Right ventricle myocardium inferior (tissue), 1 donor: ENCODE data around the gene LGALS9C. TPM values are rescaled to one million over a fixed set of nuclear protein-coding genes. Genes with fewer than 3 reads are reported as not detected.
"Not testable (repeated sequence)": the region's sequence is repeated elsewhere in the genome, so short reads cannot be mapped to it uniquely, and the experiment has no call there.

Experiments
- ATAC-seq: fragments of 200-7000 bp; cut with Tn5 transposase; one replicate; pipeline ENCODE4 v1.9.1; 2020; ENCODE audit warnings: mild to moderate bottlenecking, moderate library complexity
- DNase-seq: peaks from one replicate; pipeline ENCODE4 v3.0.0; 2021; ENCODE audit errors: missing footprints
- intact Hi-C: fragments of 100-400 bp; cut with DNase I; formaldehyde crosslinking; loops from one replicate; pipeline ENCODE4 v1.11.0; 2022
- long read RNA-seq: library from polyadenylated mRNA; unstranded; transcript quantifications from one replicate; pipeline ENCODE4 v2.0.0, GENCODE V29; 2021
- total RNA-seq: library from RNA; stranded (reverse); fragmentation: NEBNext Ultra II Directional; extraction: Animal tissue kit (Norgen Biotek cat#: 25700); gene quantifications from one replicate; pipeline ENCODE4 v1.2.1, GENCODE V29; 2021
- donor health status: DM: no; HTN: yes; CAD: no; lungs with severe emphysema.

Gene LGALS9C
- total RNA-seq: not detected
- long read RNA-seq: 0 reads

- intact Hi-C loops: not testable (repeated sequence)
- peak; percentile 46 for DNase-seq
- peak; percentile 34 for ATAC-seq
Measured at GRCh38 chr17:18476508-18477308, at the start of gene LGALS9C. TSS of gene LGALS9C (plus strand) at chr17:18476789. CDS start at chr17:18476855, 66 bp downstream.

- intact Hi-C loops, ATAC-seq, DNase-seq: not testable (repeated sequence)
Measured at GRCh38 chr17:18432206-18432605, 44.4 kb upstream of the LGALS9C start.

- intact Hi-C loops, ATAC-seq, DNase-seq: not testable (repeated sequence)
Measured at GRCh38 chr17:18439465-18439870, 37.1 kb upstream of the LGALS9C start.

- intact Hi-C loops, ATAC-seq: not testable (repeated sequence)
- DNase-seq: peak; percentile 30
Measured at GRCh38 chr17:18442093-18442492, 34.5 kb upstream of the LGALS9C start.

- ATAC-seq, intact Hi-C loops, DNase-seq: not testable (repeated sequence)
Measured at GRCh38 chr17:18442532-18442931, 34.1 kb upstream of the LGALS9C start.

DNA sequence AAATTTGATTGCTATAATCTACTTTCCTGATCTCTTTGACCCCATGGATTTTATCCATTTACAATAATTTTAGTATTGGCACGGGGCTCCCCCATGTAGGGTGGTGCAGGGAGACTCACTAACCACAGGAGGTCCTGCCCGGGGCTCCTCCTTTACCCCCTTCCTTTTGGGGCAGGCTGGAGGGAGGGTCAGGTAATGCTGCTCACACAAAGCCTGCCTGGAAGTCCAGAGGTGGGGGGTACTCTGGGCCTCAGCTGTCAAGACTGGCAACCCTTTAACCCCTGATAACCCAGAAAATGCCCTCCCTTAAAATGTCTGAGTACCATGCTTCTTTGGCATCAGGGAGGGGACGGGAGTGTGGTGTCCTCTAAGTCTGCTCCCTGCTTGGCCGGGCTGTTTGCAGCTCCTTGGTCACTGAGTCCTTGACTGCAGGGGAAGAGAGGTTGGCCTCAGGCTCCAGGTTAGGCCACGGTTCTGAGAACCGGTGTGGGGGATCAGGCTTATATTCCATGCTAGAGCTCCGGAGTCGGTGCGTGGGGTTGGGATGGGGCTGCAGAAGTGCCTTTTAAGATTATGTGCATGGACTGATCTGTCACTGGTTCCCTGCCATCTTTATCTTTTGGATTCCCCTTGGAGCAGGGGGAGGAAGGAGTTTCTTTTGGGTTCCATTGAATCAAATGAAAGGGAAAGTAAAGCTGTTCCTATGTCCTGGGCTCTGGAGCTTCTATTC is 28.9 kb upstream of the LGALS9C start:
- ATAC-seq, intact Hi-C loops: not testable (repeated sequence)
- DNase-seq: peak; percentile 57

GRCh38 chr17:18448311-18448710 is 28.3 kb upstream of the LGALS9C start:
- intact Hi-C loops, ATAC-seq, DNase-seq: not testable (repeated sequence)

- ATAC-seq, intact Hi-C loops, DNase-seq: not testable (repeated sequence)
Measured at GRCh38 chr17:18449833-18450232, 26.8 kb upstream of the LGALS9C start.

DNA sequence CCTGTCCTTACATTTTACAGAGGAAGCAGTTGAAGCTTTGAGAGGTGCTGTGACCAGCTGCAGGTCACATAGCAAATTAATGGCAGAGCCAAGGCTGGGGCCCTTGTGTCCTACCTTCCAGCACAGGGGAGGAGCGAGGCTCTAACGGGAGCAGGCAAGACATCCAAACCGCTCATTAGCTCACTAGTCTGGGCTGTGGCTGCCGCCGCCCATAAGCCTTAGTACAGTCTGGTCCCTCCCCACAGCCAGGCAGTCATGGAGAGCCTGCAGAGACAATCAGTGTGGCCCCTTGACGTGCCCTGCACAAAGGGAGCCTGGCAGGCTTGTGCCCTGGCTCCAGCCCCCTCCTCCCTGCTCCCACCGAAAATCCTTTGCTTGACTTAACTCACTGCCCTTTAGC is 25.6 kb upstream of the LGALS9C start:
- DNase-seq, ATAC-seq, intact Hi-C loops: not testable (repeated sequence)

- ATAC-seq, intact Hi-C loops, DNase-seq: not testable (repeated sequence)
Measured at GRCh38 chr17:18451969-18452368, 24.6 kb upstream of the LGALS9C start.

DNA sequence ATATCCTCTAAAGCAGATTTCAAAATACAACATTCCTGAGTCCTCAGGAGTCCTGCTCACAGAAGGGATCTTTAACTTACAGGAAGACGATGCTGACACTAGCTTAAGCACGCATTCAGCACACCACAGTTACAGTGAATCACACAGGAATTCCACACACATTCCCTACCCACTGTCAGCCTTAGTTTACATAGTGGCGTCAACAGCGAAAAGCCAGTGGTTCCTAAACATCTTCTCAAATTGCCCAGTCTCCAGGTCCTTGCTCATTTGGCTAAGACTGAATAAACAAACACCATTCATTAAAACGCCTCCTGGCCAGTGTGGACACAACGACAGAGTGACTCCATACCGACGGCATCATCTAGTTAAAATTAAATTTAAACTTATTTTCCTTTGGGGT is 17.6 kb upstream of the LGALS9C start:
- ATAC-seq, DNase-seq, intact Hi-C loops: not testable (repeated sequence)

- ATAC-seq, DNase-seq, intact Hi-C loops: not testable (repeated sequence)
Measured at GRCh38 chr17:18463831-18464502, 12.6 kb upstream of the LGALS9C start.

- not testable (repeated sequence) for ATAC-seq, DNase-seq
Measured at GRCh38 chr17:18466250-18466983, 10.2 kb upstream of the LGALS9C start.

DNA sequence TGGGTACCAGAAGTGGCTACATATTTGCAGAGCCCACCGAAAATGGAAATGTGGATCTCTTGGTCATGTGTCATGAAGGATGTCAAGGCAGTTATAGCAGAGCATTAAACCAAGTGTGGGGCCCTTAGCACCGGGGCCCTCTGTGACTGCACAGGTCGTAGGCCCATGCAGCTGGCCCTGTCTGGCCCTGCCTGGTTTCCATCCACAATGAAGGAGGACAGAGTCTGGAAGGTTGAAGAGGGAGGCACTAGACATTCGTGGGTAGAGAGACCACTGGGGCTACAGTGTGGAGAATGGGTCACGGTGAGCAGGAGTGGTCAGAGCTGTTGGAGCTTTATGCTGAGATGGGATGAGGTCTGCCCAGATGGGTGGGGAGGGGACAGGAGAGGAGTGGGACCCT is 9.6 kb upstream of the LGALS9C start:
- ATAC-seq, DNase-seq, intact Hi-C loops: not testable (repeated sequence)

More at GRCh38 chr17:18466250-18466983, 10.2 kb upstream of the LGALS9C start:
- intact Hi-C loops: not testable (repeated sequence)

GRCh38 chr17:18468472-18469171 is 8.0 kb upstream of the LGALS9C start:
- ATAC-seq, intact Hi-C loops, DNase-seq: not testable (repeated sequence)

DNA sequence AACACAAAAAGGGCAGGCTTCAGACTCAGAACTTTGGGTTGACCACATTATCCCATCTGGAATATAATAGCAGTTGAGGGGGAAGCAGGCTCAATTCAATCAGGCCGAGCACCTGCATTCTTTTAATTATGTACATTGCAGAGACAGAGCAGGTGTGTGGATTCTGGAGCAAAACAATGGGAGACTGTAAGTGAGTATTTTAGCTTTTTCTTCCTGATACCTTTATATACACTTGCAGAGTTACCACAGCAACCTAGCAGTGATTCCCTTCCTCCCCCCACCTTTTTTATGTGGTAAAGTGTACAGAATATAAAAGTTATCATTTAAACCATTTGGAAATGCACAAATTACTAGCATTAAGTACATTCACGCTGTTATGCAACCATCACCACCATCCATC is 6.8 kb upstream of the LGALS9C start:
- intact Hi-C loops, ATAC-seq, DNase-seq: not testable (repeated sequence)

GRCh38 chr17:18470345-18470930 is 6.2 kb upstream of the LGALS9C start:
- ATAC-seq, intact Hi-C loops, DNase-seq: not testable (repeated sequence)
